ENCODE data around the gene SPDYE6. TPM values are rescaled to one million over a fixed set of nuclear protein-coding genes. Genes with fewer than 3 reads are reported as not detected.
"Not testable (repeated sequence)": the region's sequence is repeated elsewhere in the genome, so short reads cannot be mapped to it uniquely, and the experiment has no call there.

Gene SPDYE6
- total RNA-seq, 3 donors from 2014 or later: 0.33 TPM; not detected in 2

DNA sequence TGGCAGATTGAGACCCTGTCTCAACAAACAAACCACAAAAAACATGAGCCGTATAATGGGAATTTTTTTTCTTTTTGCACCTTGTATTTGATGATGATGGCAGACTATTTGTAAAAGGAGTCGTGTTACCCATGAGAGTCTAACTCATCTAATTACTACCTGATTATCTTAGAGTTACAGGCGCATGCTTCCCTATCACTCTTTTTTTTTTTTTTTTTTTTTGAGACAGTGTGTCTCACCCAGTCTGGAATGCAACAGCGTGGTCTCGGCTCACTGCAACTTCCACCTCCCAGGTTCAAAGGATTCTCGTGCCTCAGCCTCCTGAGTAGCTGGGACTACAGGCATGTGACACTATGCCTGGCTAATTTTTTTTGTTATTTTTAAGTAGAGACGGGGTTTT is 9.1 kb upstream of the SPDYE6 start:
- H3K4me1 ChIP-seq; intact Hi-C loops (cut with DNase I; ENCODE audit: low total_unique reads); H3K9me3 ChIP-seq; H3K27ac ChIP-seq; H3K27me3 ChIP-seq; H3K36me3 ChIP-seq; DNase-seq (ENCODE audit: low spot score in 2 of 2): not testable (repeated sequence)
- H3K4me3 ChIP-seq: peak overlapping the region in 1 of 3 donors; percentile 78

DNA sequence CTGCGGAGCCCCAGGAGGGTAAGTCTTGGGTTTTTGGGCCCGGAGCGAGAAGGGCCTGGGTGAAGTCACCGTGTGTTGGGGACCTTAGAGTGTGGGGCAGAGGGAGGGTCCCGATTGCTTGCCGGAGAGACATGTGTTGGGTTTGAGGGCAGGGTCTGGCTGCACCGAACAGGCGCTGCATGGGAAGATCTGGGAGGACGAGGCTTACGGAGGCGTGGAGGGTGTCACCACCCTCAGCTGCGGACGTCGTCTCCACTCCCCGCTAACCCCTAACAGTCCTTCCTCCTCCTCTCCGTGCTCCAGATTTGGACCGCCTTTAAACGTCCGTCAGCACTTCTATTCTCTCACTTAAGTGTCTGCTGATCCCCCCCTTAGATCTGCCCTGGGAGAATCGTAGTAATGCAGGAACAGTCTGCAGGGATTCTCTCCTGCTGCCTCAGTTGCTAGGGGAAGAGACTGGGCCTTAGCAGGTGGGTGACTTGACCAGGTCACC is 8.2 kb upstream of the SPDYE6 start:
- H3K36me3 ChIP-seq; DNase-seq (ENCODE audit: low spot score in 2 of 2); intact Hi-C loops (cut with DNase I; ENCODE audit: low total_unique reads); H3K27me3 ChIP-seq; H3K4me1 ChIP-seq; H3K9me3 ChIP-seq: not testable (repeated sequence)
- peak overlapping the region; percentile 90 to 95 for H3K27ac ChIP-seq
- H3K4me3 ChIP-seq: peak overlapping the region; percentile 67 to 78 (median 75)

DNA sequence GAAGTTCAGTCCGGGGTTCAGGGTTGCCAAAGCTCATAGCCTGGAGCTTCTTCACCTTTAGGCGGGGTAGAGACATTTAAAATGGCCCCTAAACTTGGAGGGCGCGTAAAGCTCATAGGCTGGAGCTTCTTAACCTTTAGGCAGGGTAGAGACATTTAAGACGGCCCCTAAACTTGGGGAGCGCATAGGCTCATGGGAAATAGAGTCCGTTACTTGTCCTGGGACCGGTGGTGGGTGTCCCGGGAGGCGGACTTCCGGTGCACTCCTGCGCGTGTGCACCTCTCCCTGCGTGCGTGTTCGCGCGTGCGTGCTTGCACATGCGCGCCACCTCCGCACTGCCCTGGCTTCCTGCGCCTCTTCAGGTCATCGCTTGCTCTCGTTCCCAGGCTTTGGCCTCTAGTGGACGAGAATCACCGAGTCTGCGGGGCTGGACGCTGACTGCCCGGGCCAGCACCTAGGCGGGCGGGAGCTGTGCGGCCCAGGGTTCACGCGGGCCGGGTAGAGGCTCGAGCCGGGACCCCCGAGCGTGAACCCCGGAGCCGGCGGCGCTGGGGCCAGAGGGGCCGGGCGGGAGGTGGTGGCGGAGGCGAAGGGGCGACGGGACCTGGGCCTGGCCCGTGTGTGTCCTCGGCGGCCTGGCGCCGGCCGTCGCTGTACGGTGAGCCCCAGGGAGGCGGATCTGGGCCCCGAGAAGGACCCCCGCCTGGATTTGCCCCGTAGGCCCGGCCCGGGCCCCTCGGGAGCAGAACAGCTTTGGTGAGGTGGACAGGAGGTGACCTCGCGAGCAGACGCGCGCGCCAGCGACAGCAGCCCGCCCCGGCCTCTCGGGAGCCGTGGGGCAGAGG is 7.5 kb upstream of the SPDYE6 start:
- H3K27me3 ChIP-seq; intact Hi-C loops (cut with DNase I; ENCODE audit: low total_unique reads); H3K36me3 ChIP-seq; H3K4me1 ChIP-seq; H3K9me3 ChIP-seq: not testable (repeated sequence)
- Histone ChIP-seq H3K4me3 (peak overlapping the region; percentile 67 to 78 (median 75)), H3K27ac (peak overlapping the region; percentile 90 to 95)
- peak; percentile 92 to 96 for DNase-seq (ENCODE audit: low spot score in 2 of 2)
- TF ChIP-seq, protein P1, sequence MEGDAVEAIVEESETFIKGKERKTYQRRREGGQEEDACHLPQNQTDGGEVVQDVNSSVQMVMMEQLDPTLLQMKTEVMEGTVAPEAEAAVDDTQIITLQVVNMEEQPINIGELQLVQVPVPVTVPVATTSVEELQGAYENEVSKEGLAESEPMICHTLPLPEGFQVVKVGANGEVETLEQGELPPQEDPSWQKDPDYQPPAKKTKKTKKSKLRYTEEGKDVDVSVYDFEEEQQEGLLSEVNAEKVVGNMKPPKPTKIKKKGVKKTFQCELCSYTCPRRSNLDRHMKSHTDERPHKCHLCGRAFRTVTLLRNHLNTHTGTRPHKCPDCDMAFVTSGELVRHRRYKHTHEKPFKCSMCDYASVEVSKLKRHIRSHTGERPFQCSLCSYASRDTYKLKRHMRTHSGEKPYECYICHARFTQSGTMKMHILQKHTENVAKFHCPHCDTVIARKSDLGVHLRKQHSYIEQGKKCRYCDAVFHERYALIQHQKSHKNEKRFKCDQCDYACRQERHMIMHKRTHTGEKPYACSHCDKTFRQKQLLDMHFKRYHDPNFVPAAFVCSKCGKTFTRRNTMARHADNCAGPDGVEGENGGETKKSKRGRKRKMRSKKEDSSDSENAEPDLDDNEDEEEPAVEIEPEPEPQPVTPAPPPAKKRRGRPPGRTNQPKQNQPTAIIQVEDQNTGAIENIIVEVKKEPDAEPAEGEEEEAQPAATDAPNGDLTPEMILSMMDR (IDR thresholded peaks at IDR 0.05): peak in 2 of 3 donors; percentile 14 to 25
- TF ChIP-seq POLR2AphosphoS5 (IDR thresholded peaks at IDR 0.05): peak in 2 of 3 donors; percentile 73 to 84

DNA sequence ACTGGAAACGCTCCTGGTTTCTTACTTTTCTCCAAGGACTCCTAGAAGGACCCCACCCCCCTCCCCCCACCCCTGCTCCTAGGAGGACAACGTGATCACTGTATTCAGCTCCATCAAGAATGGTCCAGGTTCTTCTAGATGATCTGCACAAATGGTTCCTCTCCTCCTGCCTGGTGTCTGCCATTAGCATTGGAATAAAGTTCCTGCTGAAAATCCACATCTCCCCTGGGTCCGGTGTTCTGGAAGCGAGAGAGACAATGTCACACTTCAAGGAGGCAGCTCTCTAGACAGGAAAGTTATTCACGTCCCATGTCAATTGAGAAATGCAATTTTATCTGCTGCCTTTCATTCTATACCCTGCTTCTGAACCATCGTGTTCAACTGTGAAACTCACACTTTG is 9.3 kb downstream of the SPDYE6 start:
- H3K27ac ChIP-seq; H3K9me3 ChIP-seq; H3K4me3 ChIP-seq; intact Hi-C loops (cut with DNase I; ENCODE audit: low total_unique reads); H3K36me3 ChIP-seq; DNase-seq (ENCODE audit: low spot score in 2 of 2); H3K4me1 ChIP-seq; H3K27me3 ChIP-seq: not testable (repeated sequence)

DNA sequence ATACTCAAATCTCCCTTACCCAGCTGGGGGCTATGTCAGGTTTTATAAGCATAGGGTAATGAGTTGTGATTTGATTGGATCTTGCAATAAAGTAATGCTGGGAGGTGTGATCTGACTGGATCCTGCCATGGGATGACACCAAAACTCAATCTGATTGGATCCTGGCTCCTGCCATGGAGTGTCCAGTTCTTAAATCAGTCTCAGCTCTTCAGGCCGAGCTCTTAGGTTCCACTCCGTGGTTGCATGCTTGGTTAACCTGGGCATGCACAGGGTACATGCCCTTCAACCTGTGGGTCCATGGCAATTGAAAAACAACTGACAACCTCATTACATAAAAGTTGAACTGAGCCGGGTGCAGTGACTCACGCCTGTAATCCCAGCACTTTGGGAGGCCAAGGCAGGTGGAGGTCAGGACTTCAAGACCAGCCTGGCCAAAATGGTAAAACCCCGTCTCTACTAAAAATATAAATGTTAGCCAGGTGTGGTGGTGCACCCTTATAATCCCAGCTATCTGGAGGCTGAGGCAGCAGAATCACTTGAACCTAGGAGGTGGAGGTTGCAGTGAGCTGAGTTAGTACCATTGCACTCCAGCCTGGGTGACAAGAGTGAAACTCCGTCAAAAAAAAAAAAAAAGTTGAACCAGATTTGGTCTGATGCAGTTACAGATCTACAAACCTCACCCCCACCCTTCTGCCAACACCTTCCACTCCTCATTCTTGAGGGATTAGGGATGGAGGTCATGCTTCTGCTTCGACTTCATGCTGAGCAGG is 15.5 kb downstream of the SPDYE6 start:
- intact Hi-C loops (cut with DNase I; ENCODE audit: low total_unique reads); H3K4me3 ChIP-seq; H3K4me1 ChIP-seq; H3K9me3 ChIP-seq; H3K27ac ChIP-seq; DNase-seq (ENCODE audit: low spot score in 2 of 2); H3K36me3 ChIP-seq; H3K27me3 ChIP-seq: not testable (repeated sequence)

DNA sequence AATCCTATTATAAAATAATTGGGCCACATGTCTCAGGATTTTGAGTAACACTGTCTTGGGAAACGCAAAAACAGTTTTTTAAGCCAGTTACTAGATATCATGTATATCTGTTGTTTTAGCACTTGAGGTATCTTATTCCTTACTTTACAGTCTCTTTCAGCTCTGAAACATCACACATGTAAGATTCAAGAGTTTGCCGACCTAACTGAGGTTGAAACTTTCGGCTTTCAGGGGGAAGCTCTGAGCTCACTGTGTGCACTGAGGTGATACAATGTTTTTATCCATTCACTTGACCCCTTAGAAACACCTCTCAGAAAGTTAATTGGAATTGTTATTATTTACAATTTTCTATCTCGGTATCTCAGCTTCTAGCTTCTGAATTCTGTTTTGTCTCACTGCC is 18.8 kb downstream of the SPDYE6 start:
- H3K4me3 ChIP-seq; H3K36me3 ChIP-seq; H3K4me1 ChIP-seq; H3K27ac ChIP-seq; DNase-seq (ENCODE audit: low spot score in 2 of 2); H3K27me3 ChIP-seq; H3K9me3 ChIP-seq; intact Hi-C loops (cut with DNase I; ENCODE audit: low total_unique reads): not testable (repeated sequence)

DNA sequence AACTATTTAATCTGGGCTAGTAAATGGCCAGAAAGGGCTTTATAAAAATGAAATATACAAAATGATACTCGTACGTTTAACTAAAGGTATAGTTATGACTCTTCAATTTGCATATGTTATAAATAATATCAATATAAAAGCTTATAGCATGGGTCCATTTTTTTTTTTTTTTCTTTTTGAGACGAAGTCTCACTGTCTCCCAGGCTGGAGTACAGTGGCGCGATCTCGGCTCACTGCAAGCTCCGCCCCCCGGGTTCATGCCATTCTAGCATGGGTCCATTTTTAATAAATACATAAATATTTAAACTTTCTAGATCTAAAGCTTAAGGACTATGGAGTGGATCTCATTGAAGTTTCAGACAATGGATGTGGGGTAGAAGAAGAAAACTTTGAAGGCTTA is 19.2 kb downstream of the SPDYE6 start:
- H3K9me3 ChIP-seq; H3K36me3 ChIP-seq; H3K4me1 ChIP-seq; H3K27me3 ChIP-seq; intact Hi-C loops (cut with DNase I; ENCODE audit: low total_unique reads); H3K27ac ChIP-seq; H3K4me3 ChIP-seq; DNase-seq (ENCODE audit: low spot score in 2 of 2): not testable (repeated sequence)

DNA sequence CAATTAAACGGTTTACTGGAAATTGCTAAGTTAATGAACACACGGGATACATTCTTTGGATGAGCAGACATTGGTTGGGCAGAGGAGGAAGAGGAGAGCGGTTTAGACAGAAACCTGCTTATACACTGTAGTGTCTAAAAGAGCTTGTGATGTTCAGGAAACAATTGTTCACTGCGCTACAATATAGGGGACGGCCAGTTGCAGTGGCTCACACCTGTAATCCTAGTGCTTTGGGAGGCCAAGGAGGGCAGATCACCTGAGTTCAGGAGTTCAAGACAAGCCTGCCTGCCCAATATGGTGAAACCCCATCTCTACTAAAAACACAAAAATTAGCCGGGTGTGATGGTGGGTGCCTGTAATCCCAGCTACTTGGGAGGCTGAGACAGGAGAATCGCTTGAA is 20.7 kb downstream of the SPDYE6 start:
- DNase-seq (ENCODE audit: low spot score in 2 of 2); H3K4me3 ChIP-seq; H3K9me3 ChIP-seq; H3K36me3 ChIP-seq; H3K4me1 ChIP-seq; intact Hi-C loops (cut with DNase I; ENCODE audit: low total_unique reads); H3K27me3 ChIP-seq; H3K27ac ChIP-seq: not testable (repeated sequence)

DNA sequence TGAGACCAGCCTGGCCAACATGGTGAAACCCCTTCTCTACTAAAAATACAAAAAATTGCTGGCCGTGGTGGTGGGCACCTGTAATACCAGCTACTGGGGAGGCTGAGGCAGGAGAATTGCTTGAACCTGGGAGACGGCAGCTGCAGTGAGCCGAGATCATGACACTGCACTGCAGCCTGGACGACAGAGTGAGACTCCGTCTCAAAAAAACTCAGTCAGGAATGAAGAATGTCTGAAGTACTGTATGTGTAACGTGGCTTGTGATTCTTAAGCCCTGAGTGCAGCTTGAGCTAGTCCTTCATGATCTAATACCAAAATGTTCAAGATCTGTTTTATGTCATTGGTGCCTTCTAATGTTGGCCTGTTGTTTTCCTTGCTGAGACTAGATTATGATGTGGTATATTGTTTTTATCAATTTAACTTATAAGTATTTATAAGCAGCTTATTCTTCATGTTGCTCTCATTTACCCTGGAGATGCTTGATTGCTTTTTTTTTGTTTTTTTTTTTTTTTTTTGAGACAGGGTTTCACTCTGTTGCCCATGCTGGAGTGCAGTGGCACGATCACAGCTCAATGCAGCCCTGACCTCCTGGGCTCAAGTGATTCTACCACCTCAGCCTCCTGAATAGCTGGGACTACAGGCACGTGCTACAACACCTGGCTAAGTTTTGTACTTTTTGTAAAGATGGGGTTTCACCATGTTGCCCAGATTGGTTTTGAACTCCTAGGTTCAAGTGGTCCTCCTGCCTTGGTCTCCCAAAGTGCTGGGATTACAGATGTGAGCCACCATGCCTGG is 25.4 kb downstream of the SPDYE6 start:
- H3K4me1 ChIP-seq; H3K27ac ChIP-seq; H3K9me3 ChIP-seq; intact Hi-C loops (cut with DNase I; ENCODE audit: low total_unique reads); H3K36me3 ChIP-seq; H3K4me3 ChIP-seq; H3K27me3 ChIP-seq; DNase-seq (ENCODE audit: low spot score in 2 of 2): not testable (repeated sequence)

DNA sequence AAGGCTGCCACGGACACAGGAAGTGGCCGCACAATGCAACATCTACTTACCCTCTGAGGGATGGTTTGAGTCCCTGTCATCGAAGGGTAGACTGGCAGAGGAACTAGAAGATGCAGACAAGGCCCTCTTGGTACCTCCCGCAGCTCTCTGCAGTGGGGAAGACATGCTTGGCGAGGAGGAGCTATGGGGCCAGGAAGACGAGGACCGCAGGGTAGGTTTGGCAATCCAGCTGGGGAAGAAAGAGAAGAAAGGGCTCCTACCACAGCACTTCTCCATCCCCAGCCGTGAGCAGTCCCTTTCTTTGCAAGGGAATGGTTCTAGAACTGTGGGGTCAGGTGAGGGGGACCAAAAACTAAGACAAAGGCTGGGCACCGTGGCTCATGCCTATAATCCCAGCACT is 26.9 kb downstream of the SPDYE6 start:
- H3K4me1 ChIP-seq; H3K9me3 ChIP-seq; intact Hi-C loops (cut with DNase I; ENCODE audit: low total_unique reads); DNase-seq (ENCODE audit: low spot score in 2 of 2); H3K27ac ChIP-seq; H3K4me3 ChIP-seq; H3K27me3 ChIP-seq; H3K36me3 ChIP-seq: not testable (repeated sequence)

DNA sequence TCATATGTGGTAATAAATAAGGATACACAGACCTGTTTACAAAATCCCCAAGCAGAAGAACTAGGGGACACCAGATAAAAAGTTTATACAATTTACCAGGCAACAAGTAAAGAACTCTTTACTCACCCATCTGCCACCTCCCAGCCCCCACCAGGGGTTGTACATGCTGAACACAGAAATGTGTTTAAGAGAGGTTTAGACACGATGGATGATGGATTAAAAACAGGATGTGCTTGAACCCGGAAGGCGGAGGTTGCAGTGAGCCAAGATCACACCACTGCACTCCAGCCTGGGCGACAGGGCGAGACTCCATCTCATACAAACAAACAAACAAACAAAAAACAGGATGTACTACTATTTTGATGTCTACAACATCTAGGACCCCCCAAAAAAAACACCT is 27.4 kb downstream of the SPDYE6 start:
- H3K4me3 ChIP-seq; H3K9me3 ChIP-seq; H3K27me3 ChIP-seq; DNase-seq (ENCODE audit: low spot score in 2 of 2); H3K4me1 ChIP-seq; H3K27ac ChIP-seq; H3K36me3 ChIP-seq; intact Hi-C loops (cut with DNase I; ENCODE audit: low total_unique reads): not testable (repeated sequence)

All from breast epithelium (tissue), 4 donors.